ENCODE results near the gene SPATC1L. TPM values are rescaled to one million over a fixed set of nuclear protein-coding genes. Genes with fewer than 3 reads are reported as not detected.

The SPATC1L gene
- total RNA-seq, 1 experiment from 2014 or later = 16.7 TPM

- no peaks in the 10 kb centered on the region for H3K27me3 ChIP-seq (ENCODE audit: low read length)
- H3K36me3 ChIP-seq (ENCODE audit: insufficient read depth, low read length) = no peaks in the 10 kb centered on the region
- no peaks in the 10 kb centered on the region for H3K9me2 ChIP-seq (replicated peaks; ENCODE audit: insufficient read depth, low read length)
- H3K9me3 ChIP-seq (ENCODE audit: low read length) = no peaks in the 10 kb centered on the region
- no peak overlapping the region for H3K4me3 ChIP-seq (ENCODE audit: low read length)
- H3K27ac ChIP-seq (ENCODE audit: low read length) = no peak overlapping the region
- no peaks in the 10 kb centered on the region for H4K20me1 ChIP-seq (ENCODE audit: insufficient read depth, low read depth, low read length)
- no peak overlapping the region for H3K4me2 ChIP-seq (ENCODE audit: low read depth, low read length, poor library complexity, severe bottlenecking)
- H3K79me2 ChIP-seq (ENCODE audit: low read length) = no peaks in the 10 kb centered on the region
- no peak for DNase-seq
- H3K9ac ChIP-seq (ENCODE audit: low read length) = no peak overlapping the region
- no peak overlapping the region for H2AFZ ChIP-seq (ENCODE audit: low read length)
- H3K4me1 ChIP-seq (ENCODE audit: low read length) = peaks cover 17% of the 10 kb centered on the region
These were observed 16.0 kb downstream of the SPATC1L start for GRCh38 chr21:46168238-46168637.

DNA sequence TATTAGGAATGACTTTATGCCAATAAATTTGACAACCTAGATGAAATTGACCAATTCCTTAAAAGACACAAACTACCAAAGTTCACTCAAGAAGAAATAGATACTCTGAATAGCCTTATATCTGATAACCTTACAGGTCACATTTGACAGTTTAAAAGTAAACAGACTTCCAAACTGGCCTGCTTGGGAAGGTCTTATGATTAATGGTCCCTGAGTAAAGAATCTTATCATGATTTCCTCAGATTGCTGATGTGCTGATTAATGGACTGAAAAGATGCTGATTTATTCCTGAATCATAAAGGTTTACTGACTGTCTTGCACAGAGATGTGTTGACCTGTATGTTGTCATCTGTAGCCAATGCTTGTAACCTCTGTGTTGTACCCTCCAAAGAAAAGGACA, 19.2 kb downstream of the SPATC1L start:
- Histone ChIP-seq H3K27me3 (ENCODE audit: low read length) (no peaks in the 10 kb centered on the region), H3K79me2 (ENCODE audit: low read length) (no peaks in the 10 kb centered on the region), H3K27ac (ENCODE audit: low read length) (no peak overlapping the region), H4K20me1 (ENCODE audit: insufficient read depth, low read depth, low read length) (no peaks in the 10 kb centered on the region), H3K4me2 (ENCODE audit: low read depth, low read length, poor library complexity, severe bottlenecking) (no peak overlapping the region), H3K36me3 (ENCODE audit: insufficient read depth, low read length) (no peaks in the 10 kb centered on the region), H3K9me2 (replicated peaks; ENCODE audit: insufficient read depth, low read length) (no peaks in the 10 kb centered on the region), H3K9ac (ENCODE audit: low read length) (no peak overlapping the region), H3K4me1 (ENCODE audit: low read length) (no peaks in the 10 kb centered on the region), H3K9me3 (ENCODE audit: low read length) (no peaks in the 10 kb centered on the region), H2AFZ (ENCODE audit: low read length) (no peak overlapping the region), H3K4me3 (ENCODE audit: low read length) (no peak overlapping the region)
- no peak for DNase-seq

GRCh38 chr21:46163380-46163779, 20.9 kb downstream of the SPATC1L start:
- H3K36me3 ChIP-seq (ENCODE audit: insufficient read depth, low read length) = no peaks in the 10 kb centered on the region
- no peak overlapping the region for H3K4me2 ChIP-seq (ENCODE audit: low read depth, low read length, poor library complexity, severe bottlenecking)
- no peak overlapping the region for H3K27ac ChIP-seq (ENCODE audit: low read length)
- no peak for DNase-seq
- no peaks in the 10 kb centered on the region for H4K20me1 ChIP-seq (ENCODE audit: insufficient read depth, low read depth, low read length)
- no peaks in the 10 kb centered on the region for H3K9me3 ChIP-seq (ENCODE audit: low read length)
- H3K4me1 ChIP-seq (ENCODE audit: low read length) = no peaks in the 10 kb centered on the region
- no peaks in the 10 kb centered on the region for H3K79me2 ChIP-seq (ENCODE audit: low read length)
- H3K4me3 ChIP-seq (ENCODE audit: low read length) = no peak overlapping the region
- no peak overlapping the region for H2AFZ ChIP-seq (ENCODE audit: low read length)
- no peaks in the 10 kb centered on the region for H3K27me3 ChIP-seq (ENCODE audit: low read length)
- no peak overlapping the region for H3K9ac ChIP-seq (ENCODE audit: low read length)
- H3K9me2 ChIP-seq (replicated peaks; ENCODE audit: insufficient read depth, low read length) = no peaks in the 10 kb centered on the region

DNA sequence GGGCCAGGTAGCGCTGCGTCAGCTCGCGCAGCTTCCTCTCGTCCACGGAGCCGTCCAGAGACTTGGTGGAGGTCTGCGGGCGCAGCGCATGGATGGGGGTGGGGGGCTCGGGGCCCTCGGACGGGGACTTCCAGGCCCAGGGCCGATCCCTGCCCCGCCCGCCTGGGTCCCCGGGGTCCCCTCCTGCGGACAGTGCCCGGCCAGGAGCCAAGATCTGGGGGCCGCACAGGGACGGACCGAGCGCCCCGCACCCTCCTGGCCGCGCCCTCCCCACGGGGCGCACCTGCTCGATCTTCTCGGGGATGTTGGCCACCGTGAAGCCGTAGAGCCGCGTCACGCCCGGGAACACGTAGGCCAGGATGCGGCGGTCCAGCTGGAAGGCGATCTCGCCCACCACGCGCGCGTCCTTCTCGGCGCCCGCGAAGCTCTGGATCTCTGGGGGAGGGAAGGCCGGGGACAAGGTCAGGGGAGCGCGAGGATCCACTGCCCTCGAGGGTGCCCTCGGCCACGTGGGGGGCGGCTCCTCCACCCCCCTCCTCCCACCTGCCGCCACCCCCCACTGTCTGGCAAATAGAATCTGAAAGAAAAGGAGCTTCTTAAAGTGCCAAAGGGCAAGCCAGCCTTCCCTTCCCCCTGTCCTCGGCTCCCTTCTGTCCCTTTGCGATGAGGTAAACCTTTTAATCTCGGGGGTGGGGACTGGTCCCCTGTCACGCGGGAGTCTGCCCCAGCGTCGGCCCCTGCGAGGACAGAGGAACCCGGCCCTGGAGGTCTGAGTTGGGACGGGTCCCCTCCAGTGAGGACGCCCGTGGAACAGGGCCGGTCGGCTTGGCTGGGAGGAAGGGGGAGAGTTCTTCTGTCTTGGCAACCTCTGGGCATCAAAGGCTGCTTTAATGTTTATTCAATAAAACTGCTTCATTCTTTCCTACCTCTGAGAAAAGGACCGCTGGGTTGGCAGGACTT, 22.3 kb downstream of the SPATC1L start:
- Histone ChIP-seq H3K4me2 (ENCODE audit: low read depth, low read length, poor library complexity, severe bottlenecking) (no peak overlapping the region), H3K27me3 (ENCODE audit: low read length) (no peaks in the 10 kb centered on the region), H3K9me2 (replicated peaks; ENCODE audit: insufficient read depth, low read length) (no peaks in the 10 kb centered on the region), H2AFZ (ENCODE audit: low read length) (no peak overlapping the region), H3K9ac (ENCODE audit: low read length) (no peak overlapping the region), H4K20me1 (ENCODE audit: insufficient read depth, low read depth, low read length) (no peaks in the 10 kb centered on the region), H3K4me3 (ENCODE audit: low read length) (no peak overlapping the region), H3K36me3 (ENCODE audit: insufficient read depth, low read length) (no peaks in the 10 kb centered on the region), H3K79me2 (ENCODE audit: low read length) (no peaks in the 10 kb centered on the region), H3K4me1 (ENCODE audit: low read length) (no peaks in the 10 kb centered on the region), H3K9me3 (ENCODE audit: low read length) (no peaks in the 10 kb centered on the region), H3K27ac (ENCODE audit: low read length) (no peak overlapping the region)
- no peak for DNase-seq

- Histone ChIP-seq H4K20me1 (ENCODE audit: insufficient read depth, low read depth, low read length) (no peaks in the 10 kb centered on the region), H3K27me3 (ENCODE audit: low read length) (no peaks in the 10 kb centered on the region), H3K9me3 (ENCODE audit: low read length) (no peaks in the 10 kb centered on the region), H3K9me2 (replicated peaks; ENCODE audit: insufficient read depth, low read length) (no peaks in the 10 kb centered on the region), H3K4me3 (ENCODE audit: low read length) (no peak overlapping the region), H3K4me1 (ENCODE audit: low read length) (no peaks in the 10 kb centered on the region), H3K36me3 (ENCODE audit: insufficient read depth, low read length) (no peaks in the 10 kb centered on the region), H3K27ac (ENCODE audit: low read length) (no peak overlapping the region), H3K9ac (ENCODE audit: low read length) (no peak overlapping the region), H2AFZ (ENCODE audit: low read length) (no peak overlapping the region), H3K4me2 (ENCODE audit: low read depth, low read length, poor library complexity, severe bottlenecking) (no peak overlapping the region), H3K79me2 (ENCODE audit: low read length) (no peaks in the 10 kb centered on the region)
- no peak for DNase-seq
These were observed 23.2 kb downstream of the SPATC1L start for GRCh38 chr21:46160907-46161632.

GRCh38 chr21:46160657-46160906, 23.7 kb downstream of the SPATC1L start:
- no peak overlapping the region for H3K4me3 ChIP-seq (ENCODE audit: low read length)
- no peaks in the 10 kb centered on the region for H4K20me1 ChIP-seq (ENCODE audit: insufficient read depth, low read depth, low read length)
- H2AFZ ChIP-seq (ENCODE audit: low read length) = no peak overlapping the region
- H3K79me2 ChIP-seq (ENCODE audit: low read length) = no peaks in the 10 kb centered on the region
- no peak overlapping the region for H3K4me2 ChIP-seq (ENCODE audit: low read depth, low read length, poor library complexity, severe bottlenecking)
- H3K4me1 ChIP-seq (ENCODE audit: low read length) = no peaks in the 10 kb centered on the region
- H3K27me3 ChIP-seq (ENCODE audit: low read length) = no peaks in the 10 kb centered on the region
- no peak for DNase-seq
- no peak overlapping the region for H3K27ac ChIP-seq (ENCODE audit: low read length)
- no peaks in the 10 kb centered on the region for H3K9me3 ChIP-seq (ENCODE audit: low read length)
- H3K36me3 ChIP-seq (ENCODE audit: insufficient read depth, low read length) = no peaks in the 10 kb centered on the region
- no peak overlapping the region for H3K9ac ChIP-seq (ENCODE audit: low read length)
- no peaks in the 10 kb centered on the region for H3K9me2 ChIP-seq (replicated peaks; ENCODE audit: insufficient read depth, low read length)

DNA sequence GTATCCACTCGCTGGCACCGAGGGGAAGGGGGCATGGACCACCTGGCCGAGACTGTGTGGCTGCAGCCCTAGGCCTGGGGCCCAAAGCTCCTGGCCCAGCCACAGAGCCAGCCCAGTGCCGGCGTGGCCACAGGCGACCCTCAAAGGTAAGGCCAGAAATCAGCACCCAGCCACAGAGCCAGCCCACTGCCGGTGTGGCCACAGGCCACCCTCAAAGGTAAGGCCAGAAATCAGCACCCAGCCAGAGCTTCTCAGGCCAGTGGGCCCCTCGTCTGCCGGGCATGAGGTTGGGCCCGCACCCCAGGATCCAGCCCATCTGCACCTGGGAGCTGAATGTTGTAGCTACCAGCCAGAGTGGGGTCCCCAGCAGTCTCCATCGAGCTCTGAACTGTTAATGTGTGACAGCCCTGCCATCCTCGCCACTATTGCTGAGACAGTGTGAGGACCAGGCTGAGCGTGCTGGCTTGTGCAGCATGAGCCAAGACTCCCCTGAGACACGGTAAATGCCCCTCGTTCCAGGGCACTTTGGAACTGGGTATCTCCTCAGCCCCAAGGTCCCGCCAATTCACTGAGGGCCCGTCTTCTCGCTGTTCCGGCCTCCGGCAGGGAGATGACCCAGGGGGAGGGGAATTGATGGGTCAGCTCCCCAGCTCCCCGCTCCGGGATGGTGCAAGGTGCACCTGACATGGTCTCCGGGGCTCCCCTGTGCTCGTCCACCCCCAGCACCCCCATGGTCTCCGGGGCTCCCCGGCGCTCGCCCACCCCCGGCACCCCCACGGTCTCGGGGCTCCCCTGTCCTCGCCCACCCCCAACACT, 24.2 kb downstream of the SPATC1L start:
- Histone ChIP-seq H3K79me2 (ENCODE audit: low read length) (no peaks in the 10 kb centered on the region), H3K4me1 (ENCODE audit: low read length) (no peaks in the 10 kb centered on the region), H3K9ac (ENCODE audit: low read length) (no peak overlapping the region), H3K27me3 (ENCODE audit: low read length) (no peaks in the 10 kb centered on the region), H3K36me3 (ENCODE audit: insufficient read depth, low read length) (no peaks in the 10 kb centered on the region), H3K4me2 (ENCODE audit: low read depth, low read length, poor library complexity, severe bottlenecking) (no peak overlapping the region), H2AFZ (ENCODE audit: low read length) (no peak overlapping the region), H3K27ac (ENCODE audit: low read length) (no peak overlapping the region), H3K4me3 (ENCODE audit: low read length) (no peak overlapping the region), H4K20me1 (ENCODE audit: insufficient read depth, low read depth, low read length) (no peaks in the 10 kb centered on the region), H3K9me3 (ENCODE audit: low read length) (no peaks in the 10 kb centered on the region), H3K9me2 (replicated peaks; ENCODE audit: insufficient read depth, low read length) (no peaks in the 10 kb centered on the region)
- DNase-seq = no peak

GRCh38 chr21:46159390-46159789, 24.9 kb downstream of the SPATC1L start:
- Histone ChIP-seq H3K36me3 (ENCODE audit: insufficient read depth, low read length) (no peaks in the 10 kb centered on the region), H3K4me2 (ENCODE audit: low read depth, low read length, poor library complexity, severe bottlenecking) (no peak overlapping the region), H4K20me1 (ENCODE audit: insufficient read depth, low read depth, low read length) (no peaks in the 10 kb centered on the region), H3K9ac (ENCODE audit: low read length) (no peak overlapping the region), H3K27me3 (ENCODE audit: low read length) (no peaks in the 10 kb centered on the region), H2AFZ (ENCODE audit: low read length) (no peak overlapping the region), H3K4me3 (ENCODE audit: low read length) (no peak overlapping the region), H3K4me1 (ENCODE audit: low read length) (no peaks in the 10 kb centered on the region), H3K9me3 (ENCODE audit: low read length) (no peaks in the 10 kb centered on the region), H3K9me2 (replicated peaks; ENCODE audit: insufficient read depth, low read length) (no peaks in the 10 kb centered on the region), H3K27ac (ENCODE audit: low read length) (no peak overlapping the region), H3K79me2 (ENCODE audit: low read length) (no peaks in the 10 kb centered on the region)
- DNase-seq = no peak
